ENCODE results near the gene TRIM59.

TRIM59 gene

GRCh38 chr3:160413613-160414248, 35.9 kb downstream of the TRIM59 start:
- no peak overlapping the region for H2BK120ac ChIP-seq (ENCODE audit: low read depth, low read length)
- no peaks in the 10 kb centered on the region for H3K4me1 ChIP-seq (ENCODE audit: control insufficient read depth, insufficient read depth, low read depth, low read length)
- no peak overlapping the region for H2BK5ac ChIP-seq (ENCODE audit: low read depth, low read length, poor library complexity, severe bottlenecking)
- H3K14ac ChIP-seq (ENCODE audit: low read length in 2 of 2) = no peak overlapping the region
- H2AFZ ChIP-seq (ENCODE audit: low read depth, low read length) = no peak overlapping the region
- H3K9ac ChIP-seq (ENCODE audit: low read length) = no peak overlapping the region
- H4K91ac ChIP-seq (ENCODE audit: low read length) = no peak overlapping the region
- DNase-seq = peak; percentile 87
- no peak overlapping the region for H3K4me2 ChIP-seq (ENCODE audit: low read length, poor library complexity, severe bottlenecking)
- peaks cover 5% of the 10 kb centered on the region for H3K79me1 ChIP-seq (replicated peaks; ENCODE audit: low read length, poor library complexity, severe bottlenecking)
- H3K18ac ChIP-seq (ENCODE audit: low read depth in 1 of 2, low read length in 2 of 2) = no peak overlapping the region
- 22% methylated on average over 2 of the region's 3 CpGs for WGBS
- no peak overlapping the region for H3K4ac ChIP-seq (ENCODE audit: low read depth in 1 of 2, low read length in 2 of 2)
- no peak overlapping the region for H3K23ac ChIP-seq (ENCODE audit: low read length in 2 of 2)
- H3K27me3 ChIP-seq (ENCODE audit: control insufficient read depth in 1 of 2, insufficient read depth in 1 of 2, low read length in 2 of 2) = no peaks in the 10 kb centered on the region
- no peak overlapping the region for H3K4me3 ChIP-seq (ENCODE audit: insufficient read depth in 1 of 2, low read depth in 1 of 2, low read length in 2 of 2)
- H3K27ac ChIP-seq (ENCODE audit: low read length, poor library complexity, severe bottlenecking) = no peak overlapping the region
- H2BK15ac ChIP-seq (ENCODE audit: low read depth, poor library complexity, severe bottlenecking) = no peak overlapping the region
- H2AK5ac ChIP-seq (ENCODE audit: low read length, severe bottlenecking) = no peak overlapping the region
- H2BK12ac ChIP-seq (ENCODE audit: low read length in 2 of 2) = no peak overlapping the region
- peaks cover 6 to 66% of the 10 kb centered on the region in 2 experiments for H3K36me3 ChIP-seq (ENCODE audit: control insufficient read depth in 1 of 2, insufficient read depth in 2 of 2, low read depth in 1 of 2, low read length in 2 of 2)
- H4K8ac ChIP-seq (ENCODE audit: low read length) = no peak overlapping the region
- H3K9me3 ChIP-seq (ENCODE audit: control insufficient read depth, low read length) = no peaks in the 10 kb centered on the region

DNA sequence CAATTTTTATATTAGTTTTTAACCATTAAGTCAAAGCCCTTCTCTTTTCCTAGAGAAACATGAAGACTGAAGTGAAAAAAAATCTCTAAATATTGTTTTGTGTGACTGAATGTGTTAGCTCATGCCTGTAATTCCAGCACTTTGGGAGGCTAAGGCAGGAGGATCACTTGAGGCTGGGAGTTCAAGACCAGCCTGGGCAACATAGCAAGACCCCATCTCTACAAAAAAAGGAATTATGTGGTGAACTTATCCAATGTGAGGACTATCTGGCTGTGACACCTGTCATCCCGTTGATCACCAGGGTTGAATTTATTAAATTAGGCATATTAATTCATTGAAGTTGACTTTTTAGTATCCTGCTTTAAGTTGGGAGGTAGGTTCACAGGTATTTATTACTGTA, 37.1 kb downstream of the TRIM59 start:
- H3K27me3 ChIP-seq (ENCODE audit: control insufficient read depth in 1 of 2, insufficient read depth in 1 of 2, low read length in 2 of 2) = no peaks in the 10 kb centered on the region
- H3K36me3 ChIP-seq (ENCODE audit: control insufficient read depth in 1 of 2, insufficient read depth in 2 of 2, low read depth in 1 of 2, low read length in 2 of 2) = peaks cover 6 to 60% of the 10 kb centered on the region in 2 experiments
- H4K91ac ChIP-seq (ENCODE audit: low read length) = no peak overlapping the region
- no peak overlapping the region for H3K18ac ChIP-seq (ENCODE audit: low read depth in 1 of 2, low read length in 2 of 2)
- H3K14ac ChIP-seq (ENCODE audit: low read length in 2 of 2) = no peak overlapping the region
- 92% methylated on average over 1 of the region's 1 CpG for WGBS
- H2AK5ac ChIP-seq (ENCODE audit: low read length, severe bottlenecking) = no peak overlapping the region
- H3K27ac ChIP-seq (ENCODE audit: low read length, poor library complexity, severe bottlenecking) = no peak overlapping the region
- no peak overlapping the region for H2AFZ ChIP-seq (ENCODE audit: low read depth, low read length)
- no peak overlapping the region for H3K4me3 ChIP-seq (ENCODE audit: insufficient read depth in 1 of 2, low read depth in 1 of 2, low read length in 2 of 2)
- H3K4me1 ChIP-seq (ENCODE audit: control insufficient read depth, insufficient read depth, low read depth, low read length) = no peaks in the 10 kb centered on the region
- H2BK5ac ChIP-seq (ENCODE audit: low read depth, low read length, poor library complexity, severe bottlenecking) = no peak overlapping the region
- no peaks in the 10 kb centered on the region for H3K9me3 ChIP-seq (ENCODE audit: control insufficient read depth, low read length)
- no peak overlapping the region for H2BK120ac ChIP-seq (ENCODE audit: low read depth, low read length)
- H2BK12ac ChIP-seq (ENCODE audit: low read length in 2 of 2) = no peak overlapping the region
- H2BK15ac ChIP-seq (ENCODE audit: low read depth, poor library complexity, severe bottlenecking) = no peak overlapping the region
- peaks cover 4% of the 10 kb centered on the region for H3K79me1 ChIP-seq (replicated peaks; ENCODE audit: low read length, poor library complexity, severe bottlenecking)
- no peak overlapping the region for H4K8ac ChIP-seq (ENCODE audit: low read length)
- no peak overlapping the region for H3K23ac ChIP-seq (ENCODE audit: low read length in 2 of 2)
- no peak for DNase-seq
- H3K4me2 ChIP-seq (ENCODE audit: low read length, poor library complexity, severe bottlenecking) = no peak overlapping the region
- H3K9ac ChIP-seq (ENCODE audit: low read length) = no peak overlapping the region
- H3K4ac ChIP-seq (ENCODE audit: low read depth in 1 of 2, low read length in 2 of 2) = no peak overlapping the region

GRCh38 chr3:160409812-160410610, 39.6 kb downstream of the TRIM59 start:
- H2BK5ac ChIP-seq (ENCODE audit: low read depth, low read length, poor library complexity, severe bottlenecking) = no peak overlapping the region
- no peak overlapping the region for H3K18ac ChIP-seq (ENCODE audit: low read depth in 1 of 2, low read length in 2 of 2)
- DNase-seq = no peak
- H3K79me1 ChIP-seq (replicated peaks; ENCODE audit: low read length, poor library complexity, severe bottlenecking) = peaks cover 2% of the 10 kb centered on the region
- H4K91ac ChIP-seq (ENCODE audit: low read length) = no peak overlapping the region
- no peaks in the 10 kb centered on the region for H3K27me3 ChIP-seq (ENCODE audit: control insufficient read depth in 1 of 2, insufficient read depth in 1 of 2, low read length in 2 of 2)
- no peak overlapping the region for H3K4me2 ChIP-seq (ENCODE audit: low read length, poor library complexity, severe bottlenecking)
- no peak overlapping the region for H4K8ac ChIP-seq (ENCODE audit: low read length)
- H3K27ac ChIP-seq (ENCODE audit: low read length, poor library complexity, severe bottlenecking) = no peak overlapping the region
- H2BK15ac ChIP-seq (ENCODE audit: low read depth, poor library complexity, severe bottlenecking) = no peak overlapping the region
- no peak overlapping the region for H3K23ac ChIP-seq (ENCODE audit: low read length in 2 of 2)
- no peaks in the 10 kb centered on the region for H3K9me3 ChIP-seq (ENCODE audit: control insufficient read depth, low read length)
- WGBS = 89% methylated on average over 7 of the region's 10 CpGs
- peak overlapping the region; percentile 38 for H3K9ac ChIP-seq (ENCODE audit: low read length)
- no peak overlapping the region for H3K4ac ChIP-seq (ENCODE audit: low read depth in 1 of 2, low read length in 2 of 2)
- no peak overlapping the region for H2BK12ac ChIP-seq (ENCODE audit: low read length in 2 of 2)
- H2AK5ac ChIP-seq (ENCODE audit: low read length, severe bottlenecking) = no peak overlapping the region
- H2BK120ac ChIP-seq (ENCODE audit: low read depth, low read length) = no peak overlapping the region
- peak overlapping the region in 1 of 2 experiments; percentile 23 for H3K4me3 ChIP-seq (ENCODE audit: insufficient read depth in 1 of 2, low read depth in 1 of 2, low read length in 2 of 2)
- no peak overlapping the region for H2AFZ ChIP-seq (ENCODE audit: low read depth, low read length)
- no peaks in the 10 kb centered on the region for H3K4me1 ChIP-seq (ENCODE audit: control insufficient read depth, insufficient read depth, low read depth, low read length)
- H3K36me3 ChIP-seq (ENCODE audit: control insufficient read depth in 1 of 2, insufficient read depth in 2 of 2, low read depth in 1 of 2, low read length in 2 of 2) = peaks cover 5 to 40% of the 10 kb centered on the region in 2 experiments
- no peak overlapping the region for H3K14ac ChIP-seq (ENCODE audit: low read length in 2 of 2)

DNA sequence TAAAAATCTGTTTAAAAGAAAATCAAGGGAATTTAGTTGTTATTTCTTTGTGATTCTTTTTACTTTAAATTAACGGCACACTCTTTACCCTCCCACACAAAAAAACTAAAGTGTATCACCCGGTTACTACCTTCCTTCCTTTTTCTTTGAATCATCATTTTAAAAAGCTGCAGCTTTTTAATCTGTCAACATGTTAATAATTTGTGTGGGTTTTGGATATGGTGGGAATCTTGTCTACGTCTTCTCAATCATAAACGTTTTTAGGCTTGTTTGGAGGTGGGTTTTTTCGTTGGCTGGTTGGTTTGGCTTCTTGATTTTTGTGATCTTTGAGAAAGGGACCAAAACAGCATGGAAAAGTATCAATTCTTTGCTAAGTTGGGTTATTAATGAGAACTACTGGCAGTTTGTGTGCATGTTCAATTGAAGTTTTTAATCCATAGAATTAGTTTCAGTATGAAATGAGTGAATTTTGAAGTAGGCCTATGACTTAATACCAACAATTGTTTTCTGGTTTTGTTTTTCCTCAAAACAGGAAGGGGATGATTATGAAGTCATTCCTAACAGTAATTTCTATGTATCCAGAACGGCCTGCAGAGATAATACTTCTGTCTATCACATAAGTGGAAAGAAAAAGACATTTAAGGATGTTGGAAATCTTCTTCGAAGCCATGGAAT, 45.7 kb downstream of the TRIM59 start:
- no peaks in the 10 kb centered on the region for H3K4me1 ChIP-seq (ENCODE audit: control insufficient read depth, insufficient read depth, low read depth, low read length)
- H3K9ac ChIP-seq (ENCODE audit: low read length) = peak overlapping the region; percentile 96
- H3K18ac ChIP-seq (ENCODE audit: low read depth in 1 of 2, low read length in 2 of 2) = no peak overlapping the region
- no peak overlapping the region for H4K91ac ChIP-seq (ENCODE audit: low read length)
- H2BK12ac ChIP-seq (ENCODE audit: low read length in 2 of 2) = no peak overlapping the region
- no peak overlapping the region for H2BK120ac ChIP-seq (ENCODE audit: low read depth, low read length)
- no peak overlapping the region for H3K4ac ChIP-seq (ENCODE audit: low read depth in 1 of 2, low read length in 2 of 2)
- peak overlapping the region; percentile 37 for H3K4me2 ChIP-seq (ENCODE audit: low read length, poor library complexity, severe bottlenecking)
- 77% methylated on average over 3 of the region's 7 CpGs for WGBS
- no peak overlapping the region for H2AK5ac ChIP-seq (ENCODE audit: low read length, severe bottlenecking)
- no peaks in the 10 kb centered on the region for H3K9me3 ChIP-seq (ENCODE audit: control insufficient read depth, low read length)
- H2BK15ac ChIP-seq (ENCODE audit: low read depth, poor library complexity, severe bottlenecking) = no peak overlapping the region
- no peak overlapping the region for H3K23ac ChIP-seq (ENCODE audit: low read length in 2 of 2)
- H3K27ac ChIP-seq (ENCODE audit: low read length, poor library complexity, severe bottlenecking) = no peak overlapping the region
- H3K4me3 ChIP-seq (ENCODE audit: insufficient read depth in 1 of 2, low read depth in 1 of 2, low read length in 2 of 2) = peak overlapping the region in 1 of 2 experiments; percentile 91
- no peak overlapping the region for H3K14ac ChIP-seq (ENCODE audit: low read length in 2 of 2)
- H4K8ac ChIP-seq (ENCODE audit: low read length) = no peak overlapping the region
- H2AFZ ChIP-seq (ENCODE audit: low read depth, low read length) = no peak overlapping the region
- peak; percentile 49 for DNase-seq
- peaks cover 3 to 7% of the 10 kb centered on the region in 2 experiments for H3K36me3 ChIP-seq (ENCODE audit: control insufficient read depth in 1 of 2, insufficient read depth in 2 of 2, low read depth in 1 of 2, low read length in 2 of 2)
- H3K79me1 ChIP-seq (replicated peaks; ENCODE audit: low read length, poor library complexity, severe bottlenecking) = peaks cover under 1% of the 10 kb centered on the region
- no peaks in the 10 kb centered on the region for H3K27me3 ChIP-seq (ENCODE audit: control insufficient read depth in 1 of 2, insufficient read depth in 1 of 2, low read length in 2 of 2)
- H2BK5ac ChIP-seq (ENCODE audit: low read depth, low read length, poor library complexity, severe bottlenecking) = no peak overlapping the region
